ENCODE measurements around the gene NFATC2. TPM values are rescaled to one million over a fixed set of nuclear protein-coding genes. Genes with fewer than 3 reads are reported as not detected.

The NFATC2 gene
- total and polyA plus RNA-seq, 2 of the 8 experiments (the other 6 are each of a cell fraction or from before 2014, with no cell fraction given): 0.27 to 0.91 TPM

DNA sequence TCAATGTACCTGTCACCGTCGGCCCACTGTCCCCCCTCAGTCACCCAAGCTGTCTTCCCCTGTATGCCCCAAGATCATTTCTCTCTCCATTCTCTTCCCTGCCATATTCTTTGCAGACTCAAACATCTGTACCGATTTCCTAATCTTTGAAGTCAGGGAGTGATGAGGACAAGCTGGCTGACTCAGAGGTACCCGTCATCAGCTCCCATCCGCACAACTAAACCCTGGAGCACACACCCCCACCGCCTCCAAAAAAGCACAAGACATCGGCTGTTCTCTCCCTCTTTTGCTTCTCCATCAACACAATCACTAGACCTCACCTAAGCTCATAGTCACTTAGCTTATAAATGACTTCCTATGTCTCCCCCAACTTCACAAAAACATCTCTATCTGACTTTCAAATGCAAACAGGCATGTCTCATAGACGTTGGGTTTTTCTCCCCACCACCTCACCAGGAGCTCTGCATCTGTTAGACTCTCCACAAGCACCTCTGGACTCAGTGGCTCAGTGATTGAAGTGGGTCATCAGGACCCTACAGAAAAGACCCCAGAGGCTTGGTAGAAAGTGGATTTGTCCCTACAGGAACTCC is 11.5 kb upstream of the NFATC2 start:
- no peak overlapping the region for H4K5ac ChIP-seq (ENCODE audit: insufficient read length, low read depth, low read length)
- no peak overlapping the region for H2BK12ac ChIP-seq (ENCODE audit: low read depth, low read length)
- no peak overlapping the region for H4K8ac ChIP-seq (ENCODE audit: extremely low read depth, insufficient read depth, low read length)
- H3K27me3 ChIP-seq (replicated peaks in 1 of 4; ENCODE audit: control insufficient read depth in 3 of 4, extremely low read depth in 1 of 4, insufficient read depth in 3 of 4, low read length in 3 of 4): peaks cover 0 to 6% (median 0%) of the 10 kb centered on the region in 4 experiments; a peak in 2 of 7 replicates
- no peak for DNase-seq (ENCODE audit: low read depth in 1 of 2, low spot score in 2 of 2)
- H3K23ac ChIP-seq (ENCODE audit: insufficient read length): no peak overlapping the region
- H2BK20ac ChIP-seq (ENCODE audit: low read length): no peak overlapping the region
- H3K4ac ChIP-seq (replicated peaks; ENCODE audit: insufficient read length, low read depth, low read length): no peak overlapping the region
- no peak overlapping the region for H3K56ac ChIP-seq (replicated peaks; ENCODE audit: insufficient read length, low read depth, low read length)
- no peaks in the 10 kb centered on the region for H3K36me3 ChIP-seq (ENCODE audit: control insufficient read depth in 2 of 4, insufficient read depth in 4 of 4, low read length in 3 of 4)
- H3K23me2 ChIP-seq (ENCODE audit: low read depth, low read length): no peaks in the 10 kb centered on the region
- ChIA-PET POLR2A (ENCODE audit: partially characterized antibody) (interaction anchor here (0.9 kb wide), 1 partner anchor 9 kb away, joined by 3 read pairs; no protein-coding TSS in a partner anchor), CTCF (ENCODE audit: partially characterized antibody) (interaction anchor here (0.7 to 1.9 kb wide), 5 partner anchors 10 to 175 kb away, joined by 3 to 7 read pairs (median 3); no protein-coding TSS in a partner anchor)
- no peak overlapping the region for H3K4me3 ChIP-seq (ENCODE audit: extremely low read depth in 1 of 4, insufficient read depth in 2 of 4, low read depth in 3 of 4, low read length in 4 of 4)
- H3K9me3 ChIP-seq (ENCODE audit: insufficient read depth in 2 of 2, low read depth in 1 of 2, low read length in 1 of 2): no peaks in the 10 kb centered on the region
- H2BK5ac ChIP-seq (ENCODE audit: low read depth, low read length): no peak overlapping the region
- no peak overlapping the region for H4K91ac ChIP-seq (replicated peaks; ENCODE audit: insufficient read length, low read length)
- 80% methylated on average over 8 of the region's 8 CpGs; no CpG with 5 or more reads in 1 of the 2 experiments for WGBS, 2 experiments (ENCODE audit: extremely low coverage in 1 of 2, insufficient coverage in 1 of 2, insufficient read length in 1 of 2, insufficient replicate concordance in 2 of 2, low coverage in 1 of 2, low lambda C conversion rate in 2 of 2, missing lambda C conversion rate in 1 of 2)
- H3K79me1 ChIP-seq (ENCODE audit: low read depth, low read length): no peaks in the 10 kb centered on the region
- no peaks in the 10 kb centered on the region for H3K79me2 ChIP-seq (ENCODE audit: control insufficient read depth in 1 of 2, insufficient read depth in 2 of 2, low read length in 2 of 2)
- no peak overlapping the region for H3K14ac ChIP-seq (ENCODE audit: insufficient read length)
- no peak overlapping the region for H3K18ac ChIP-seq (ENCODE audit: extremely low read depth, low read length)
- H2AK5ac ChIP-seq (ENCODE audit: low read depth, low read length): no peak overlapping the region
- H2BK120ac ChIP-seq (replicated peaks; ENCODE audit: low read depth, low read length): no peak overlapping the region
- H2BK15ac ChIP-seq (ENCODE audit: low read length): no peak overlapping the region
- H3K27ac ChIP-seq (ENCODE audit: low read depth, low read length): no peak overlapping the region
- H3K4me1 ChIP-seq (replicated peaks in 1 of 4; ENCODE audit: control insufficient read depth in 3 of 4, insufficient read depth in 4 of 4, low read length in 3 of 4): no peaks in the 10 kb centered on the region
- no peak overlapping the region for H3K9ac ChIP-seq (replicated peaks in 1 of 4; ENCODE audit: extremely low read depth in 1 of 4, low read depth in 3 of 4, low read length in 3 of 4)
- H2AFZ ChIP-seq (ENCODE audit: low read length): no peak overlapping the region
- H4K20me1 ChIP-seq (replicated peaks in 1 of 2; ENCODE audit: control insufficient read depth in 1 of 2, insufficient read depth in 2 of 2, low read length in 2 of 2): no peaks in the 10 kb centered on the region
- no peak for FAIRE-seq
- H3K4me2 ChIP-seq (ENCODE audit: insufficient read depth in 1 of 2, low read depth in 2 of 2, low read length in 2 of 2): no peak overlapping the region
- TF ChIP-seq CHD1 (IDR thresholded peaks at IDR 0.05; ENCODE audit: low read depth, low read length) (no peak), BRCA1 (IDR thresholded peaks at IDR 0.05; ENCODE audit: low read depth, low read length) (no peak), BCL11A (IDR thresholded peaks at IDR 0.05; ENCODE audit: low read depth in 2 of 2, low read length in 2 of 2) (no peak), CBX5 (IDR thresholded peaks at IDR 0.05; ENCODE audit: low read depth, low read length) (no peak), HDAC2 (IDR thresholded peaks at IDR 0.05; ENCODE audit: borderline replicate concordance in 1 of 2, low read depth in 2 of 2, low read length in 2 of 2) (no peak)
